Endothelial cell of umbilical vein (primary cell): ENCODE measurements around the gene ANKRD33B. TPM values are rescaled to one million over a fixed set of nuclear protein-coding genes. Genes with fewer than 3 reads are reported as not detected.

Source experiments
- BruUV-seq: library from RNA; stranded (reverse); fragments of 400-500 nt; replicated peaks from 2 replicates; lab custom pipeline; 2021; lab: Mats Ljungman, UMichigan
- CTCF ChIA-PET: fragments of 300-600, 350-600 bp; sonication (Branson Sonifier 250); formaldehyde crosslinking; loops from one replicate; lab custom pipeline; 2021; ENCODE audit warnings: antibody characterized with exemption, inconsistent platforms; lab: Charles Lee
- POLR2A ChIA-PET: fragments of 300-600, 350-600 bp; sonication (Branson Sonifier 250); formaldehyde crosslinking; loops from one replicate; lab custom pipeline; 2021; ENCODE audit warnings: antibody characterized with exemption, inconsistent platforms; lab: Charles Lee
- DNase-seq: peaks from one replicate; pipeline ENCODE4 v3.0.0-alpha.2; 2011; ENCODE audit warnings: low read depth, low spot score
- FAIRE-seq: peaks from 2 replicates; lab custom pipeline; 2011; peaks lifted over from hg19 to GRCh38; lab: Jason Lieb, UNC
- H2AFZ ChIP-seq: 2 replicates; pipeline ENCODE4 v1.6.0; 2012; ENCODE audit warnings: low read depth, low read length, control low read depth, inconsistent platforms
- H3K27ac ChIP-seq: 2 replicates; pipeline ENCODE4 v1.5.1; 2011; ENCODE audit warnings: low read depth, mild to moderate bottlenecking, control low read depth, low read length, moderate library complexity; ENCODE audit not compliant: insufficient read depth
- H3K27me3 ChIP-seq, 2 experiments: 2 replicates each; pipeline versions ENCODE4 v1.6.0 to v1.6.1; 2011; ENCODE audit warnings: low read length in 2 of 2, mixed read lengths in 1 of 2; ENCODE audit not compliant: control insufficient read depth in 2 of 2, insufficient read depth in 2 of 2
- H3K36me3 ChIP-seq, 2 experiments: 2 replicates in 1 of 2; 3 replicates in 1 of 2; pipeline ENCODE4 v1.5.1; 2011; ENCODE audit warnings: low read length in 2 of 2, mild to moderate bottlenecking in 1 of 2, moderate library complexity in 1 of 2; ENCODE audit not compliant: control insufficient read depth in 2 of 2, insufficient read depth in 2 of 2; ENCODE audit errors: extremely low read depth in 1 of 2
- H3K4me1 ChIP-seq: 3 replicates; pipeline ENCODE4 v1.5.1; 2011; ENCODE audit warnings: mild to moderate bottlenecking, low read length; ENCODE audit not compliant: control insufficient read depth, insufficient read depth; ENCODE audit errors: extremely low read depth
- H3K4me2 ChIP-seq: 2 replicates; pipeline ENCODE4 v1.6.1; 2011; ENCODE audit warnings: low read length, control low read depth, mixed read lengths; ENCODE audit not compliant: insufficient read depth
- H3K4me3 ChIP-seq, 3 experiments: fragments of 200-600 bp in 1 of 3; sonication (generic), shearing (Covaris generic) in 1 of 3; replicated peaks in 1 of 3; 2 replicates each; pipeline ENCODE4 v1.5.1; 2011 to 2016; ENCODE audit warnings: control low read depth in 3 of 3, low read length in 3 of 3, mild to moderate bottlenecking in 2 of 3, inconsistent platforms in 1 of 3, low read depth in 1 of 3, moderate library complexity in 1 of 3; ENCODE audit not compliant: insufficient read depth in 1 of 3
- H3K79me2 ChIP-seq: 2 replicates; pipeline ENCODE4 v1.6.0; 2012; ENCODE audit warnings: low read length, inconsistent platforms; ENCODE audit not compliant: control insufficient read depth, insufficient read depth
- H3K9ac ChIP-seq: replicated peaks from 2 replicates; pipeline ENCODE3; 2011; ENCODE audit warnings: low read length, control low read depth; ENCODE audit not compliant: insufficient read depth; ENCODE audit errors: extremely low read depth
- H3K9me1 ChIP-seq: replicated peaks from 3 replicates; pipeline ENCODE4 v1.6.0; 2011; ENCODE audit warnings: mild to moderate bottlenecking, low read length; ENCODE audit not compliant: control insufficient read depth, insufficient read depth; ENCODE audit errors: extremely low read depth
- H3K9me3 ChIP-seq: replicated peaks from 2 replicates; pipeline ENCODE4 v1.5.1; 2012; ENCODE audit warnings: low read length, inconsistent platforms; ENCODE audit not compliant: control insufficient read depth, insufficient read depth
- H4K20me1 ChIP-seq: replicated peaks from 2 replicates; pipeline ENCODE3; 2011; ENCODE audit warnings: mild to moderate bottlenecking, low read length; ENCODE audit not compliant: control insufficient read depth, insufficient read depth; ENCODE audit errors: extremely low read depth
- EZH2 ChIP-seq: IDR thresholded peaks from 2 replicates; pipeline ENCODE4 v1.6.1; 2012; ENCODE audit warnings: borderline replicate concordance, low read depth, mild to moderate bottlenecking, moderate library complexity, low read length, inconsistent platforms; ENCODE audit not compliant: severe bottlenecking
- FOS ChIP-seq: IDR thresholded peaks from 2 replicates; pipeline ENCODE4 v1.6.1; 2011; ENCODE audit warnings: mild to moderate bottlenecking, low read length, moderate library complexity, borderline replicate concordance; ENCODE audit not compliant: insufficient read depth
- GATA2 ChIP-seq: IDR thresholded peaks from 2 replicates; pipeline ENCODE4 v1.7.0; 2011; ENCODE audit warnings: low read depth, mild to moderate bottlenecking, moderate library complexity, mixed read lengths, low read length; ENCODE audit not compliant: insufficient read length, insufficient read depth
- JUN ChIP-seq: IDR thresholded peaks from 2 replicates; pipeline ENCODE4 v1.6.1; 2011; ENCODE audit warnings: borderline replicate concordance, low read depth; ENCODE audit not compliant: insufficient read length, insufficient read depth
- MYC ChIP-seq: IDR thresholded peaks from one replicate; pipeline ENCODE4 v1.6.1; 2011; ENCODE audit warnings: mild to moderate bottlenecking, low read depth, low read length
- POLR2A ChIP-seq: IDR thresholded peaks from 2 replicates; pipeline ENCODE4 v1.6.1; 2012; ENCODE audit warnings: low read depth, mild to moderate bottlenecking, control low read depth, low read length
- POLR2AphosphoS5 ChIP-seq: IDR thresholded peaks from 2 replicates; pipeline ENCODE4 v1.6.1; 2012; ENCODE audit warnings: low read depth, mild to moderate bottlenecking, control low read depth, low read length, moderate library complexity; ENCODE audit not compliant: insufficient read depth
- dilution Hi-C: fragments of 300-500 bp; cut with MboI; formaldehyde crosslinking; loops from one replicate; pipeline ENCODE4 v1.15.0; 2019; ENCODE audit warnings: low sequenced_read_pairs; ENCODE audit not compliant: extremely low pct_ligation_motif_present
- intact Hi-C: fragments of 100-400 bp; cut with micrococcal nuclease; formaldehyde crosslinking; loops from one replicate; pipeline ENCODE4 v1.10.0; 2022
- polyA plus RNA-seq, 4 experiments: library from polyadenylated mRNA; depleted of rRNA in 3 of 4; stranded (reverse) in 3 of 4; unstranded in 1 of 4; fragments of >200 nt; gene quantifications; 2 replicates each; pipeline versions ENCODE4 v1.2.1 to v1.2.3, GENCODE V29; 2011 to 2012; ENCODE audit warnings: missing spikeins in 1 of 4
- total RNA-seq: library from RNA; stranded (reverse); gene quantifications from 2 replicates; pipeline ENCODE4 v1.2.3, GENCODE V29; 2021
- TF ChIP-seq, protein P1 (sequence below), 2 donors: IDR thresholded peaks; 1 replicate in 1 of 2; 2 replicates in 1 of 2; pipeline ENCODE4 v1.5.1; 2011; ENCODE audit warnings: low read length in 2 of 2, mild to moderate bottlenecking in 2 of 2, moderate library complexity in 2 of 2, control low read depth in 1 of 2, inconsistent platforms in 1 of 2, low read depth in 1 of 2; ENCODE audit not compliant: insufficient read depth in 1 of 2; ENCODE audit errors: extremely low read depth in 1 of 2
- TF ChIP-seq, protein P2 (sequence below): IDR thresholded peaks from 2 replicates; pipeline ENCODE4 v1.6.1; 2011; ENCODE audit not compliant: insufficient read depth, insufficient read length

ANKRD33B gene
- total and polyA plus RNA-seq, 2 donors (not counting 3 experiments of a cell fraction or from before 2014, with no cell fraction given), result 2.4 to 5.4 TPM

DNA sequence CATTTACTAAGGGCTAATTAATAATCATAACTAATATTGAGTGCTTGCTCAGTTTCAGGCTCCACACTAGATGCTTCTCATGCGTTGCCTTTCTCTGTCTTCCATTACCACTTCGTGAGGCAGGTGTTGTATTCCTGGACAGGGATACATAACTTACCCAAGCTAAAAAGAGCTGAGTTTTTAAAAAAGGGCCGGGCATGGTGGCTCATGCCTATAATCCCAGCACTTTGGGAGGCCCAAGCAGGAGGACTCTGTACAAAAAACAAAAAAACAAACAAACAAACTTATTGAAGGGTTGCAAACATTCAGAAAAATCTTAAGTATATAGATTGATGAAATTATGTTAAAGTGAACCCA lies 12.1 kb upstream of the ANKRD33B start:
- Histone ChIP-seq H3K27ac (peak overlapping the region; percentile 87), H3K79me2 (no peaks in the 10 kb centered on the region), H3K9me3 (no peaks in the 10 kb centered on the region), H2AFZ (no peak overlapping the region), H3K4me2 (peak overlapping the region; percentile 3), H3K27me3 (no peaks in the 10 kb centered on the region), H3K9ac (peak overlapping the region; percentile 33), H3K4me3 (no peak overlapping the region), H4K20me1 (no peaks in the 10 kb centered on the region), H3K4me1 (peaks cover 33% of the 10 kb centered on the region), H3K9me1 (no peaks in the 10 kb centered on the region), H3K36me3 (no peaks in the 10 kb centered on the region)
- intact Hi-C loops, result loop anchor here (1.0 kb wide), 3 partner anchors 13 to 40 kb away; partner anchors contain the start of gene ANKRD33B
- no peak for TF ChIP-seq FOS
- TF ChIP-seq JUN, result no peak
- TF ChIP-seq EZH2, result no peak
- no peak for TF ChIP-seq MYC
- TF ChIP-seq POLR2A, result no peak
- TF ChIP-seq GATA2, result no peak
- TF ChIP-seq, protein P1, sequence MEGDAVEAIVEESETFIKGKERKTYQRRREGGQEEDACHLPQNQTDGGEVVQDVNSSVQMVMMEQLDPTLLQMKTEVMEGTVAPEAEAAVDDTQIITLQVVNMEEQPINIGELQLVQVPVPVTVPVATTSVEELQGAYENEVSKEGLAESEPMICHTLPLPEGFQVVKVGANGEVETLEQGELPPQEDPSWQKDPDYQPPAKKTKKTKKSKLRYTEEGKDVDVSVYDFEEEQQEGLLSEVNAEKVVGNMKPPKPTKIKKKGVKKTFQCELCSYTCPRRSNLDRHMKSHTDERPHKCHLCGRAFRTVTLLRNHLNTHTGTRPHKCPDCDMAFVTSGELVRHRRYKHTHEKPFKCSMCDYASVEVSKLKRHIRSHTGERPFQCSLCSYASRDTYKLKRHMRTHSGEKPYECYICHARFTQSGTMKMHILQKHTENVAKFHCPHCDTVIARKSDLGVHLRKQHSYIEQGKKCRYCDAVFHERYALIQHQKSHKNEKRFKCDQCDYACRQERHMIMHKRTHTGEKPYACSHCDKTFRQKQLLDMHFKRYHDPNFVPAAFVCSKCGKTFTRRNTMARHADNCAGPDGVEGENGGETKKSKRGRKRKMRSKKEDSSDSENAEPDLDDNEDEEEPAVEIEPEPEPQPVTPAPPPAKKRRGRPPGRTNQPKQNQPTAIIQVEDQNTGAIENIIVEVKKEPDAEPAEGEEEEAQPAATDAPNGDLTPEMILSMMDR (IDR thresholded peaks at IDR 0.05; ENCODE audit: extremely low read depth in 1 of 2, insufficient read depth in 1 of 2, low read depth in 1 of 2, low read length in 2 of 2), result no peak
- TF ChIP-seq, protein P2, sequence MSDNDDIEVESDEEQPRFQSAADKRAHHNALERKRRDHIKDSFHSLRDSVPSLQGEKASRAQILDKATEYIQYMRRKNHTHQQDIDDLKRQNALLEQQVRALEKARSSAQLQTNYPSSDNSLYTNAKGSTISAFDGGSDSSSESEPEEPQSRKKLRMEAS, result no peak
- no peak for TF ChIP-seq POLR2AphosphoS5
- TSS peak; percentile 88 for BruUV-seq
- FAIRE-seq (no peak), DNase-seq (no peak)
- dilution Hi-C loops, result no loop called here
- CTCF ChIA-PET, result interaction anchor here (1.0 to 3.2 kb wide), 8 partner anchors 10 to 99 kb away, joined by 3 to 27 read pairs (median 6); no protein-coding TSS in a partner anchor
- POLR2A ChIA-PET, result interaction anchor here (0.8 to 1.2 kb wide), 3 partner anchors 10 to 39 kb away, joined by 3 to 4 read pairs (median 3); partner anchors contain the start of gene ANKRD33B
